ENCODE data around the gene REPIN1.

Gene REPIN1

GRCh38 chr7:150361807-150362621 lies 6.6 kb upstream of the REPIN1 start:
- Mint-ChIP-seq H3K36me3 (ENCODE audit: low read depth) (no peaks in the 10 kb centered on the region), H3K4me1 (ENCODE audit: low read depth) (peaks cover 47% of the 10 kb centered on the region), H3K9me3 (no peaks in the 10 kb centered on the region), H3K4me3 (no peak overlapping the region), H3K27me3 (no peaks in the 10 kb centered on the region), H3K27ac (no peak overlapping the region)
- DNase-seq, result no peak

- no peak overlapping the region for H3K27ac Mint-ChIP-seq
- no peak overlapping the region for H3K4me3 Mint-ChIP-seq
- no peak for DNase-seq
- peaks cover 42% of the 10 kb centered on the region for H3K4me1 Mint-ChIP-seq (ENCODE audit: low read depth)
- peaks cover 3% of the 10 kb centered on the region for H3K36me3 Mint-ChIP-seq (ENCODE audit: low read depth)
- H3K9me3 Mint-ChIP-seq, result no peaks in the 10 kb centered on the region
- H3K27me3 Mint-ChIP-seq, result no peaks in the 10 kb centered on the region
Observed at GRCh38 chr7:150363370-150363769, 5.3 kb upstream of the REPIN1 start.

DNA sequence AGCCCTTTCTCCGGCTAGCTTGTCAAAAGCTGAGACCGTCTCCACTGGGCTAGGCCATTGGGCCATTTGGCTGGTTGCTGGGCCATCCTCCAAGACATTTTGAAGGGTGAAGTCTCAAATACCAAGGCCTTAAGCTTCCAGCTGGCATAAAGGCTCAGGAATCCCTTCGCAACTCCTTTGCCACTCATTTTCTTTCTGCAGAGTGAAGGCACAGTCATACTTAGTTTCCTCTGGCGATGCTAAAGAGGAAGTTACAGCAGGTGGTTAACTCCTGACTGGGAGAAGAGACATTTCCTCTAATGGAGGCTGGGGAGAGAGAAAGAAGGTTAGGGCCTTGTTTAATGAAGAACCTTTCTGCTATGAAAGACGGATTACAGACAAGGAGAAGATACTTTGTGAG lies 4.8 kb upstream of the REPIN1 start:
- no peaks in the 10 kb centered on the region for H3K9me3 Mint-ChIP-seq
- peaks cover 37% of the 10 kb centered on the region for H3K4me1 Mint-ChIP-seq (ENCODE audit: low read depth)
- peaks cover 4% of the 10 kb centered on the region for H3K36me3 Mint-ChIP-seq (ENCODE audit: low read depth)
- H3K27me3 Mint-ChIP-seq, result no peaks in the 10 kb centered on the region
- H3K27ac Mint-ChIP-seq, result no peak overlapping the region
- no peak for DNase-seq
- no peak overlapping the region for H3K4me3 Mint-ChIP-seq

GRCh38 chr7:150365194-150365593 lies 3.4 kb upstream of the REPIN1 start:
- no peak for DNase-seq
- Mint-ChIP-seq H3K27me3 (no peaks in the 10 kb centered on the region), H3K9me3 (no peaks in the 10 kb centered on the region), H3K36me3 (ENCODE audit: low read depth) (peaks cover 15% of the 10 kb centered on the region), H3K4me3 (no peak overlapping the region), H3K27ac (no peak overlapping the region), H3K4me1 (ENCODE audit: low read depth) (peaks cover 34% of the 10 kb centered on the region)

- Mint-ChIP-seq H3K36me3 (ENCODE audit: low read depth) (peaks cover 21% of the 10 kb centered on the region), H3K27ac (peak overlapping the region; percentile 37), H3K4me1 (ENCODE audit: low read depth) (peaks cover 41% of the 10 kb centered on the region), H3K4me3 (no peak overlapping the region), H3K27me3 (no peaks in the 10 kb centered on the region), H3K9me3 (no peaks in the 10 kb centered on the region)
- DNase-seq, result no peak
Observed at GRCh38 chr7:150365673-150366398, 2.8 kb upstream of the REPIN1 start.

DNA sequence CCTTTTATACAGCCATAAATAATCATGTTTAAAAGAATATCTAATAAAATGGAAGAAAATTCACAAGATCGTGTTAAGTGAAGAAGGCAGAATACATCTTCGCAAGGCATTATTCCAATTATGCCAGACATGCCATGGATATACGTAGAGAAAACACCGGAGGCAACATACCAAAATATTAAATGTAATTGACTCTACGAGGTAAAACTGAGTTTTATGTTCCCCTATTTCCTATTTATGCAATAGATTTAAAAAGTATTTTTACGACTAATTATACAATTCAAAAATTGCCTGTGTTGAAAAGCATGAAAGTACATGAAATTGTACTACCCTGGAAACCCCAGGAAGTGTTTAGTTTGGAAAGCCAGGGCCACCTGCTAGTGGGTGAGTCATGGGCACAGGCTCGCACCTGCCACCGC lies 936 bp upstream of the REPIN1 start:
- DNase-seq, result no peak
- Mint-ChIP-seq H3K9me3 (no peaks in the 10 kb centered on the region), H3K4me3 (peak overlapping the region; percentile 96), H3K36me3 (ENCODE audit: low read depth) (peaks cover 31% of the 10 kb centered on the region), H3K27ac (peak overlapping the region; percentile 97), H3K4me1 (ENCODE audit: low read depth) (peaks cover 45% of the 10 kb centered on the region), H3K27me3 (no peaks in the 10 kb centered on the region)

- no peaks in the 10 kb centered on the region for H3K9me3 Mint-ChIP-seq
- H3K36me3 Mint-ChIP-seq (ENCODE audit: low read depth), result peaks cover 45% of the 10 kb centered on the region
- H3K4me1 Mint-ChIP-seq (ENCODE audit: low read depth), result peaks cover 50% of the 10 kb centered on the region
- H3K27ac Mint-ChIP-seq, result peak overlapping the region; percentile 97
- DNase-seq, result peak; percentile 54
- no peaks in the 10 kb centered on the region for H3K27me3 Mint-ChIP-seq
- peak overlapping the region; percentile 96 for H3K4me3 Mint-ChIP-seq
Observed at GRCh38 chr7:150368884-150369747, 494 bp downstream of the REPIN1 start.

DNA sequence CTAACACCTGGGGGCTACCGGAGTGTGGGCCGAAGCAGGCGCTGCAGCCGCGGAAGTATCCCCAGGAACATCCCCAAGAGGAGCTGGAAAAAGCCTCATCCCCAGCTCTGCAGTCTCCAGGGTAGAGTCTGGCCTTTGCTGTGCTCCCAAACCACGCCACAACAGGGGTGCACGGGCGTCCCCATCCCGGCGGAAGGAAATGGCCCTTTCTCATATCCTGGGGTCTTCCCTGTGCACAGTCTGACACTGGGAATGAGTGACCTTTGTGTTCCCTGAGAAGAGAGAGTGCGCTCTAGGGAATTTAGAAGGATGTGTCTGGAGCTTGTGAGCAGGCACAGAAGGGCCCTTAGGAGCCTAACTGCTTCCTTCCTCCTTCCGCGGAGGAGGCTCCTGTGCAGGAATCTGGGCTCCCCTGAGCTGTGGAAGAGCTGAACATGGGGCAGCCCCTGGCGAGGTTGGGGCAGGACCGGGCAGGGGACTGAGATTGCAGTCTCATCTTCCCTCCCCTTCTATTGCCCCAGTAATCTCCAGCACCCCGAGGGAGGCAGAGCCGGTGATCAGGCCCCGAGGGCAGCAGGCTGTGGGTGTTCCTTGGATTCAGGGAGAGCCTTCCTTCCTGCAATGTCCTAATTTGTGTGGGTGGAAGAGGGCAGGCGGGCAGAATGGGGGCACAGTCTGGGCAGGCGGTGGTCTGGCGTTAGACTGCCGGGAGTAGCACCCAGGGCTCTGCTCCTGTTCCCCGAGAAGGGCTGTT lies 1.3 kb downstream of the REPIN1 start:
- Mint-ChIP-seq H3K27me3 (no peaks in the 10 kb centered on the region), H3K9me3 (no peaks in the 10 kb centered on the region), H3K27ac (peak overlapping the region; percentile 97), H3K4me3 (peak overlapping the region; percentile 96), H3K36me3 (ENCODE audit: low read depth) (peaks cover 52% of the 10 kb centered on the region), H3K4me1 (ENCODE audit: low read depth) (peaks cover 49% of the 10 kb centered on the region)
- DNase-seq, result no peak

DNA sequence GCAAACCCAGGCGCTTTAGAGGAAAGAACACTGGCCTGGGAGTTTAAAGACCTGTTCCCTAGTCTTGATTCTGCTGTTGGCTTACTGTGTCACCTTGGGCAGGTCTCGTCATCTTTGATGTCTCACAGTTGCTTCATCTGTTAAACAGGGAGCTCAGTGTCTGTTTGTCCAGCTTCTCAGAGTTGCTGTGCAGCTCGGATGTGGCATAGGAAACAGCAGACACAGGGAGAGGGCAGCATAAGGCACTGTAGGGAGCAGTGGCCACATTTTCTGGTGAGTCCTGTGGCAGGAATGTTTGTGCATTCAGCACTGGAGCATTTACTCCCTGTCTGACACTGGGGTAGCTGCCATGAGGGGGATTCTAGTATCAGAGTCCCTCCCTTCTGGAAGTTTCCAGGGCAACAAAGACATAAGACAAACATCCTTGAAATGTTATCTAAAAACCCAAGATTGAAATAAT lies 2.0 kb downstream of the REPIN1 start:
- Mint-ChIP-seq H3K36me3 (ENCODE audit: low read depth) (peaks cover 53% of the 10 kb centered on the region), H3K4me1 (ENCODE audit: low read depth) (peaks cover 51% of the 10 kb centered on the region), H3K27ac (peak overlapping the region; percentile 97), H3K4me3 (peak overlapping the region; percentile 96), H3K27me3 (no peaks in the 10 kb centered on the region), H3K9me3 (no peaks in the 10 kb centered on the region)
- no peak for DNase-seq

- peaks cover 52% of the 10 kb centered on the region for H3K4me1 Mint-ChIP-seq (ENCODE audit: low read depth)
- peaks cover 53% of the 10 kb centered on the region for H3K36me3 Mint-ChIP-seq (ENCODE audit: low read depth)
- DNase-seq, result no peak
- H3K27me3 Mint-ChIP-seq, result no peaks in the 10 kb centered on the region
- no peaks in the 10 kb centered on the region for H3K9me3 Mint-ChIP-seq
- H3K27ac Mint-ChIP-seq, result no peak overlapping the region
- H3K4me3 Mint-ChIP-seq, result no peak overlapping the region
Observed at GRCh38 chr7:150371131-150371995, 2.7 kb downstream of the REPIN1 start.

- Mint-ChIP-seq H3K4me1 (ENCODE audit: low read depth) (peaks cover 57% of the 10 kb centered on the region), H3K4me3 (no peak overlapping the region), H3K27me3 (no peaks in the 10 kb centered on the region), H3K36me3 (ENCODE audit: low read depth) (peaks cover 53% of the 10 kb centered on the region), H3K9me3 (no peaks in the 10 kb centered on the region), H3K27ac (no peak overlapping the region)
- DNase-seq, result no peak
Observed at GRCh38 chr7:150371996-150372270, 3.3 kb downstream of the REPIN1 start.

DNA sequence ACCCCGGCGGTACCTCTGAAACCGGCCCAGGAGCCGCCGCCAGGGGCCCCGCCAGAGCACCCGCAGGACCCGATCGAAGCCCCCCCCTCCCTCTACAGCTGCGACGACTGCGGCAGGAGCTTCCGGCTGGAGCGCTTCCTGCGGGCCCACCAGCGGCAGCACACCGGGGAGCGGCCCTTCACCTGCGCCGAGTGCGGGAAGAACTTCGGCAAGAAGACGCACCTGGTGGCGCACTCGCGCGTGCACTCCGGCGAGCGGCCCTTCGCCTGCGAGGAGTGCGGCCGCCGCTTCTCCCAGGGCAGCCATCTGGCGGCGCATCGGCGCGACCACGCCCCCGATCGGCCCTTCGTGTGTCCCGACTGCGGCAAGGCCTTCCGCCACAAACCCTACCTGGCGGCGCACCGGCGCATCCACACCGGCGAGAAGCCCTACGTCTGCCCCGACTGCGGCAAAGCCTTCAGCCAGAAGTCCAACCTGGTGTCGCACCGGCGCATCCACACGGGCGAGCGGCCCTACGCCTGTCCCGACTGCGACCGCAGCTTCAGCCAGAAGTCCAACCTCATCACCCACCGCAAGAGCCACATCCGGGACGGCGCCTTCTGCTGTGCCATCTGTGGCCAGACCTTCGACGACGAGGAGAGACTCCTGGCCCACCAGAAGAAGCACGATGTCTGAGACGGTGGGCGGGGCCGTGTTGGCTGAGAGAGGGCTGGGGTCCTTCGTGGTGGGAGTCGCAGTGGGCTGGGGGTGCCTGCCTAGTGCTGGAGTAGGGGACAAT lies 3.8 kb downstream of the REPIN1 start:
- Mint-ChIP-seq H3K27ac (peak overlapping the region; percentile 14), H3K4me1 (ENCODE audit: low read depth) (peaks cover 59% of the 10 kb centered on the region), H3K9me3 (no peaks in the 10 kb centered on the region), H3K27me3 (no peaks in the 10 kb centered on the region), H3K4me3 (no peak overlapping the region), H3K36me3 (ENCODE audit: low read depth) (peaks cover 53% of the 10 kb centered on the region)
- no peak for DNase-seq
